Measurements from ENCODE around the gene ZBTB20.

DNA sequence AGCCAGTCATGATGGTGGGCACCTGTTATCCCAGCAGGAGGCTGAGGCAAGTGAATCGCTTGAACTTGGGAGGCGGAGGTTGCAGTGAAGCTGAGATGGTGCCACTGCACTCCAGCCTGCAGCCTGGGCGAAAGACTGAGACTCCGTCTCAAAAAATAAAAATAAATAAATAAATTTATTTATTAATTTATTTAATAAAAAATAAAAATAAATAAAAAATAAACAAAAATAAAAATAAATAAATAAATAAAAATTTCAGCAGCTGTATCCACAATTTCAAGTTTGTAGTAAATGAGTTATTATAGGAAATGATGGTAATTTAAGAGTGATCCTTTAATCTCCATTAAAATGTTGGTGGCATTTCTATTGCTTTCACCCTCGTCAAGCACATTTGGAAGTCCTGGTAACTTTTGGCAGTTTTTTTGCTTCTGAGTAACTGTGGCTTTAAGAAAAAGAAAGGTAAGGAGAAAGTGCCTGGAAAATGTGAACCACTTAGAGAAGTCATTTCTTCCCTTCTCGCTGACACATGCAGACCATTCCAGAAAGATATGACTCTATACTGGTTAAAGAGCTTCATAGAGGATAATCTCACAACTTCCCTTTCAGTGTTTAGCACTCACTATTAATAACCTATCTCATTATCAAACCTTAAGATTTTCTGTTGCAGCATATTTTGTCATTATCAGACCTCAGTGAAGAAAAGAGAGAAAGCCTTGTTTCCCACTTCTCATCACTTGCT is 556.6 kb downstream of the ZBTB20 start:
- TF ChIP-seq, protein P1, sequence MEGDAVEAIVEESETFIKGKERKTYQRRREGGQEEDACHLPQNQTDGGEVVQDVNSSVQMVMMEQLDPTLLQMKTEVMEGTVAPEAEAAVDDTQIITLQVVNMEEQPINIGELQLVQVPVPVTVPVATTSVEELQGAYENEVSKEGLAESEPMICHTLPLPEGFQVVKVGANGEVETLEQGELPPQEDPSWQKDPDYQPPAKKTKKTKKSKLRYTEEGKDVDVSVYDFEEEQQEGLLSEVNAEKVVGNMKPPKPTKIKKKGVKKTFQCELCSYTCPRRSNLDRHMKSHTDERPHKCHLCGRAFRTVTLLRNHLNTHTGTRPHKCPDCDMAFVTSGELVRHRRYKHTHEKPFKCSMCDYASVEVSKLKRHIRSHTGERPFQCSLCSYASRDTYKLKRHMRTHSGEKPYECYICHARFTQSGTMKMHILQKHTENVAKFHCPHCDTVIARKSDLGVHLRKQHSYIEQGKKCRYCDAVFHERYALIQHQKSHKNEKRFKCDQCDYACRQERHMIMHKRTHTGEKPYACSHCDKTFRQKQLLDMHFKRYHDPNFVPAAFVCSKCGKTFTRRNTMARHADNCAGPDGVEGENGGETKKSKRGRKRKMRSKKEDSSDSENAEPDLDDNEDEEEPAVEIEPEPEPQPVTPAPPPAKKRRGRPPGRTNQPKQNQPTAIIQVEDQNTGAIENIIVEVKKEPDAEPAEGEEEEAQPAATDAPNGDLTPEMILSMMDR (conservative IDR thresholded peaks at IDR 0.05; ENCODE audit: low read depth, low read length), result no peak
- no peak for TF ChIP-seq POLR2A (IDR thresholded peaks at IDR 0.05; ENCODE audit: low read depth, low read length)
- TF ChIP-seq, protein P2, sequence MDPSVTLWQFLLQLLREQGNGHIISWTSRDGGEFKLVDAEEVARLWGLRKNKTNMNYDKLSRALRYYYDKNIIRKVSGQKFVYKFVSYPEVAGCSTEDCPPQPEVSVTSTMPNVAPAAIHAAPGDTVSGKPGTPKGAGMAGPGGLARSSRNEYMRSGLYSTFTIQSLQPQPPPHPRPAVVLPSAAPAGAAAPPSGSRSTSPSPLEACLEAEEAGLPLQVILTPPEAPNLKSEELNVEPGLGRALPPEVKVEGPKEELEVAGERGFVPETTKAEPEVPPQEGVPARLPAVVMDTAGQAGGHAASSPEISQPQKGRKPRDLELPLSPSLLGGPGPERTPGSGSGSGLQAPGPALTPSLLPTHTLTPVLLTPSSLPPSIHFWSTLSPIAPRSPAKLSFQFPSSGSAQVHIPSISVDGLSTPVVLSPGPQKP (IDR thresholded peaks at IDR 0.05; ENCODE audit: borderline replicate concordance, low read depth, low read length), result no peak

Measured in IMR-90 (cell line).